Activated T-helper 1 cell treated with Interleukin-2 at 50 U/mL for 16 hours (primary cell): ENCODE measurements around the gene PATZ1.

ENCODE experiments used
- DNase-seq: peaks from one replicate; pipeline ENCODE4 v3.0.0-alpha.2; 2020; ENCODE audit warnings: low read depth

The PATZ1 gene

DNA sequence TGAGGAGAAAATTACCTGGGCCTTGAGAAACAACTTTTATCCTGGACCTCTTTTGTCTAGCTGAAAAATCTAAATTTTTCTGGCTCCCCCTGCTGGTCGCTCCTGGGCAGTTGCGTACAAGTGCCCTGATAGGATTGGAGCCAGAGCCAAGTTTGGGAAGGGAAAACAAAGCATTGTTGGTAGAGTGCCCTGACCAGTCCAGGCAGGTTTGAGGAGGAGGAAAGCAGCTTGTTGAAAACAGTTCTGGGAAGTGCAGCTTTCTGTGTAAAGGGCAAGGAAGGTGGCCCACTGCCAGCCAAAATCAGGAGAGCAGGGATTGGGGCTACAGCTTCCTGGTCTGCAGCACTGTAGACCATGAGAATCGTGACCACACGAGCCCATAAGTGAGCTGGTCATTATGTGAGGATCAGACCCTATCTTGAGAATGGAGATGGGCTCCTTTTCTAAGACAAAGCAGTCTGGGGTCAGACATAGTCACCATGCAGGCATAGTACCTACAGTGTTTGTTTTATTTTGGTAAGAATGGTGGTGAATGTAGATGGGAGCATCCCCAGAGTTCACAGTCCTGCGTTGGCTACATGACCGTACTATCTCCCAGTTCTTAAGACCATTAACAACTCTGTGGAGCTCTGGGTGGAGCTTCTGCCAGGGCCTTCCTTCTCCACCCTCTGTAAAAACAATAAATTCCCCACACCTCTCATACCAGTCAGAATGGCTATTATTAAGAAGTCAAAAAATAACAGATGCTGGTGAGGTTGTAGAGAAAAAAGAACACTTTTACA, 32.6 kb downstream of the PATZ1 start:
- DNase-seq, result peak; percentile 43

DNA sequence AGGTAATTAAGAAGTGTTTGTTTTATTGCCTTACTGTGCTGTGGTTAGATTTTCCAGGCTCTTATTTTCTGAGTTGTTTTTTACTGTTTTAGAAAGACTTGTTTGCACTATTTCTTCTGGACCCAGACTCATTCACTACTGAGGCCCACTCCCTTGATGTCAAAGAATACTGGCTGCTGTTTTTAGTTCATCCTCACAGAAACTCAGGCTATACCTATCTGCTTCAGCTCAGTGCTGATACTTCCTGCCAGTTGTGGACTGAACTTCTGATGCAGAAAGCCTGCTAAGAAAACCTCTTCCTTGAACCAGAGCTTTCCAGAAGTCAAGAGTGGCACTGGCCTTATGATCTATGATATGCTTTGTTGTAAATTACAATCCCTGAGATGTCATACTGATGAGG, 38.0 kb downstream of the PATZ1 start:
- DNase-seq, result no peak

GRCh38 chr22:31305194-31305593, 41.0 kb downstream of the PATZ1 start:
- DNase-seq, result no peak

DNA sequence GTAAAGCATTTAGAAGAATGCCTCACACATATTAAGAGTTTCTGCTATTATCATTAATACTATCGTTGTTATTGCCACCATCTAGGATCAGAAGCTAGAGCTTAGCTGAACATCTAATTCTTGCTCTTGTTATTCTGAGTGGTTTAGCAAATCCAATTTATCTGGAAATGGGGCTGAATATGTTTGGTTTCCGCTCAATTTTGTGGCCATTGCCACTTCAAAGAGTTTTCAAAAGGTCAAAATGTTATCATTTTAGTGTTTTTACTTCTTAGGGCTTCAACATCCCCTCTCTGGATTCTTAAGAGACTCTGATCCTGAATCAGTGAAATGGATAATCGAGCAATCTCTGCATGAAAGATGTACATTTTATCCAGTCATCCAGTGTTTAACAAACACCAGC, 43.6 kb downstream of the PATZ1 start:
- no peak for DNase-seq

GRCh38 chr22:31302006-31302405, 44.1 kb downstream of the PATZ1 start:
- DNase-seq, result no peak

GRCh38 chr22:31300896-31301295, 45.2 kb downstream of the PATZ1 start:
- no peak for DNase-seq

- DNase-seq, result no peak
Measured at GRCh38 chr22:31295831-31296657, 50.1 kb downstream of the PATZ1 start.

DNA sequence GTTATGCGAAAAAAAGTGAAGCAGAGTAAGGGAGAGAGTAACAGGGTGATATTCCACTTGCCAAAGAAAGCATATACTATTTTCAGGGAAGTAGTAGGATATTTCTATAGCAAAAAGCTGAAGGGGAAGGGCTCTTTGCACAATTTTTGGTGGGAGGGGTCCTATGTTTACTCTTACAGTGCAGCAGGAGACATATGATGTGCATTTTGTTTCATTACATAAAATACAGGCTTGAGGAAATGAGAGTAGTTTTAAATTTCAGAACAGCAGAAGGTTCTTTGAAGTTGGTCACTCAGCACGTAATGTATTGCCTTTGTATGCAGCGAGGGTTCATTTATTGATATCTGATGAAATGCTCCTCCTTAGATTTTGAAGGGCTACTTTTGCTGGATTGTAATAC, 50.8 kb downstream of the PATZ1 start:
- no peak for DNase-seq

GRCh38 chr22:31292236-31292989, 53.7 kb downstream of the PATZ1 start, which contains the start of gene PIK3IP1:
PIK3IP1 (minus strand) TSS chr22:31292488; CDS start chr22:31292344, 144 bp downstream.
- peak; percentile 75 for DNase-seq

DNA sequence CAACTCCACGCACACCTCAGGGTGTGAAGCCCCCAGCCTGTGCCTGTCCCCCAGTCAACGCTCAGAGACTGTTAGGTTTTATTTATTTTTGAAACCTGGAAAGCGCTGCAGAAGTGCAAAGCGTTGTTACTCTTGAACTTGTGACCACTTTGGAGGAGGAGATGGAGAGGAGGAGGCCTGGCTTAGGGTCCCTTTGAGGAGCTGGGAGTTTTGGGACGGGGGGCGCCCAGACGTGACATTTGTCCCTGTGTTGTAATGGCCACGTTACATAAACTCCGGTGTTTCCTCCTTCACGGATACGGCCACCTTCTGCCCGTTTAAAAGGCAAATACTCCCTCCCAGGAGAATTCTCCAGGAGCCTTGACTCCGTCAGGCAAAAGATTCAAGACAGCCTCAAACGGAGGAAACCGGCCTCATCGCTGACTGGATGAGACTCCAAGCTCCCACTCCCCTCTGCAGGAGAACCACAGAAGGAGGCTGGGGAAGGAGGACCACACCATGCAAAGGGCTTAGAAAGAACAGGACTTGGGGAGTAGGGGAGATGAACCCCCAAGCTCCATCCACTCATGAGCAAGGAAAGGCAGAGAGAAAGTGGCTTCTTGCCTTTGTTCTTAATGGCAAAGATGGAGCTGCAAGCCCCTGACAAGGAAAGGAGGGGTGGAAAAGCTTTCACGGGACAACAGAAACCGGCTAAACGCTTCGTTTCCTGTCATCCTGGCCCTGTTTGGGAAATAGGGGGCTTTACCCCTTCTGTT, 54.5 kb downstream of the PATZ1 start:
- DNase-seq, result no peak

GRCh38 chr22:31290494-31291471, 55.4 kb downstream of the PATZ1 start:
- DNase-seq, result peak; percentile 95

GRCh38 chr22:31289344-31289743, 56.8 kb downstream of the PATZ1 start:
- DNase-seq, result no peak

GRCh38 chr22:31288496-31289240, 57.5 kb downstream of the PATZ1 start:
- no peak for DNase-seq

- DNase-seq, result no peak
Measured at GRCh38 chr22:31287818-31288495, 58.2 kb downstream of the PATZ1 start.

- DNase-seq, result peak; percentile 51
Measured at GRCh38 chr22:31286360-31287255, 59.5 kb downstream of the PATZ1 start.

GRCh38 chr22:31284281-31285155, 61.6 kb downstream of the PATZ1 start:
- no peak for DNase-seq
